Adrenal gland (tissue), 5 donors: ENCODE measurements around the gene NOVA2.

ENCODE experiments used
- POLR2A ChIP-seq, 2 donors: fragments of 450-650 bp; IDR thresholded peaks; one replicate each; pipeline ENCODE4 v1.6.1; 2017; ENCODE audit warnings: antibody characterized with exemption in 2 of 2, mild to moderate bottlenecking in 2 of 2, moderate library complexity in 1 of 2
- TF ChIP-seq, protein P1 (sequence below), 6 experiments: fragments of 450-650 bp in 4 of 6; fragments of 200-600 bp in 2 of 6; sonication (generic) in 1 of 6; IDR thresholded peaks; 1 replicate in 5 of 6; 2 replicates in 1 of 6; pipeline versions ENCODE4 v1.5.1 to v1.8.0; 2016 to 2021; ENCODE audit warnings: antibody characterized with exemption in 6 of 6, mild to moderate bottlenecking in 2 of 6, moderate library complexity in 1 of 6
- donor health status: DM: no; HTN: no; CAD: no.

DNA sequence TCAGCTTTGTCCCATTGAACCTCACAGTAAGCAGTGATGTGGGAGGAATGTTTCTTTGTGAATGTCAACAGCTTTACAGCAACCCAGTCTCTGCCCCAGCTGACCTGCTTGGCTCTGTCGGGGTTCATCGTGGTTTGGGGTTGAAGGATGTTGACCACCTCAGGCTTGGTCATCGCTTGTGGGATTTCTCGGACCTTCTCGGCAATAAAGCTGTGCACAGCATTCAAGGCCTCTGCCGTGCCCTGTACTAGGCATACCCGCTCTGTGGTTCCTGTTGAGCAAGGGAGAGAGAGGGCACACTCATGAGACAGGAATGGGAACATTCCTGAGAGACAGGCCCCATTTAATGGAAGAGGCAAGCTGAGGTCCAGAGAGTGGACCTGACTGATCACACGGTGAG, 20.0 kb downstream of the NOVA2 start:
- TF ChIP-seq, protein P1, sequence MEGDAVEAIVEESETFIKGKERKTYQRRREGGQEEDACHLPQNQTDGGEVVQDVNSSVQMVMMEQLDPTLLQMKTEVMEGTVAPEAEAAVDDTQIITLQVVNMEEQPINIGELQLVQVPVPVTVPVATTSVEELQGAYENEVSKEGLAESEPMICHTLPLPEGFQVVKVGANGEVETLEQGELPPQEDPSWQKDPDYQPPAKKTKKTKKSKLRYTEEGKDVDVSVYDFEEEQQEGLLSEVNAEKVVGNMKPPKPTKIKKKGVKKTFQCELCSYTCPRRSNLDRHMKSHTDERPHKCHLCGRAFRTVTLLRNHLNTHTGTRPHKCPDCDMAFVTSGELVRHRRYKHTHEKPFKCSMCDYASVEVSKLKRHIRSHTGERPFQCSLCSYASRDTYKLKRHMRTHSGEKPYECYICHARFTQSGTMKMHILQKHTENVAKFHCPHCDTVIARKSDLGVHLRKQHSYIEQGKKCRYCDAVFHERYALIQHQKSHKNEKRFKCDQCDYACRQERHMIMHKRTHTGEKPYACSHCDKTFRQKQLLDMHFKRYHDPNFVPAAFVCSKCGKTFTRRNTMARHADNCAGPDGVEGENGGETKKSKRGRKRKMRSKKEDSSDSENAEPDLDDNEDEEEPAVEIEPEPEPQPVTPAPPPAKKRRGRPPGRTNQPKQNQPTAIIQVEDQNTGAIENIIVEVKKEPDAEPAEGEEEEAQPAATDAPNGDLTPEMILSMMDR (IDR thresholded peaks at IDR 0.05): no peak
- TF ChIP-seq POLR2A (IDR thresholded peaks at IDR 0.05): no peak
